Upper lobe of right lung (tissue), 1 donor: ENCODE results near the gene AKIRIN2. TPM values are rescaled to one million over a fixed set of nuclear protein-coding genes. Genes with fewer than 3 reads are reported as not detected.
"Not testable (repeated sequence)": the region's sequence is repeated elsewhere in the genome, so short reads cannot be mapped to it uniquely, and the experiment has no call there.

Experiments
- ATAC-seq: fragments of 200-7000 bp; cut with Tn5 transposase; one replicate; pipeline ENCODE4 v1.9.1; 2020; ENCODE audit warnings: mild to moderate bottlenecking, moderate library complexity
- DNase-seq: peaks from one replicate; pipeline ENCODE4 v3.0.0-alpha.2; 2020
- H3K27ac ChIP-seq: fragments of 200-600 bp; one replicate; pipeline ENCODE4 v1.8.0; 2022
- H3K27me3 ChIP-seq: fragments of 200-600 bp; one replicate; pipeline ENCODE4 v1.8.0; 2022; ENCODE audit warnings: mild to moderate bottlenecking
- H3K36me3 ChIP-seq: fragments of 200-600 bp; one replicate; pipeline ENCODE4 v1.8.0; 2022
- H3K4me1 ChIP-seq: fragments of 200-600 bp; one replicate; pipeline ENCODE4 v1.8.0; 2022
- H3K4me3 ChIP-seq: fragments of 200-600 bp; one replicate; pipeline ENCODE4 v1.8.0; 2022; ENCODE audit warnings: mild to moderate bottlenecking
- H3K9me3 ChIP-seq: fragments of 200-600 bp; one replicate; pipeline ENCODE4 v1.8.0; 2022
- CTCF ChIP-seq: fragments of 200-600 bp; IDR thresholded peaks from one replicate; pipeline ENCODE4 v1.8.0; 2022; ENCODE audit warnings: antibody characterized with exemption
- intact Hi-C: fragments of 100-400 bp; cut with DNase I; formaldehyde crosslinking; loops from one replicate; pipeline ENCODE4 v1.11.0; 2022
- total RNA-seq: library from RNA; stranded (reverse); fragmentation: NEBNext Ultra II Directional; extraction: Animal tissue kit (Norgen Biotek cat#: 25700); gene quantifications from one replicate; pipeline ENCODE4 v1.2.1, GENCODE V29; 2021
- donor health status: DM: no; HTN: yes; CAD: no; lungs with severe emphysema.

AKIRIN2 gene
- total RNA-seq, 1 donor from 2014 or later: 56.6 TPM

- Histone ChIP-seq H3K27ac (no peak overlapping the region), H3K9me3 (no peaks in the 10 kb centered on the region), H3K36me3 (no peaks in the 10 kb centered on the region), H3K27me3 (no peaks in the 10 kb centered on the region), H3K4me1 (no peaks in the 10 kb centered on the region), H3K4me3 (no peak overlapping the region)
- TF ChIP-seq CTCF: no peak
- intact Hi-C loops: no loop called here
- DNase-seq: no peak
- ATAC-seq: peak; percentile 30
Observed at GRCh38 chr6:87710090-87710489, 8.1 kb upstream of the AKIRIN2 start.

- H3K27ac ChIP-seq, intact Hi-C loops: not testable (repeated sequence)
Observed at GRCh38 chr6:87708581-87709427, 6.8 kb upstream of the AKIRIN2 start.

GRCh38 chr6:87706187-87706966 is 4.3 kb upstream of the AKIRIN2 start:
- no peak overlapping the region for H3K4me3 ChIP-seq
- H3K27ac ChIP-seq: no peak overlapping the region
- ATAC-seq (no peak), DNase-seq (no peak)
- H3K4me1 ChIP-seq: peaks cover 5% of the 10 kb centered on the region
- intact Hi-C loops: no loop called here
- no peaks in the 10 kb centered on the region for H3K27me3 ChIP-seq
- TF ChIP-seq CTCF: no peak
- no peaks in the 10 kb centered on the region for H3K36me3 ChIP-seq
- no peaks in the 10 kb centered on the region for H3K9me3 ChIP-seq

More at GRCh38 chr6:87708581-87709427, 6.8 kb upstream of the AKIRIN2 start:
- not testable (repeated sequence) for ATAC-seq, H3K36me3 ChIP-seq, DNase-seq, H3K9me3 ChIP-seq, H3K4me1 ChIP-seq, H3K4me3 ChIP-seq, H3K27me3 ChIP-seq

- Histone ChIP-seq H3K4me1 (peaks cover 5% of the 10 kb centered on the region), H3K9me3 (no peaks in the 10 kb centered on the region), H3K27ac (no peak overlapping the region), H3K27me3 (no peaks in the 10 kb centered on the region), H3K4me3 (no peak overlapping the region), H3K36me3 (no peaks in the 10 kb centered on the region)
- no peak for TF ChIP-seq CTCF
- ATAC-seq (no peak), DNase-seq (no peak)
- intact Hi-C loops: no loop called here
Observed at GRCh38 chr6:87705070-87705691, 3.1 kb upstream of the AKIRIN2 start.

- DNase-seq, ATAC-seq, intact Hi-C loops, H3K9me3 ChIP-seq, H3K36me3 ChIP-seq, H3K27me3 ChIP-seq: not testable (repeated sequence)
- peak overlapping the region; percentile 95 for H3K4me3 ChIP-seq
- H3K27ac ChIP-seq: peak overlapping the region; percentile 80
- peaks cover 15% of the 10 kb centered on the region for H3K4me1 ChIP-seq
Observed at GRCh38 chr6:87703039-87703438, 1.0 kb upstream of the AKIRIN2 start.

GRCh38 chr6:87702589-87702945 is 534 bp upstream of the AKIRIN2 start:
- intact Hi-C loops: no loop called here
- peak overlapping the region; percentile 80 for H3K27ac ChIP-seq
- TF ChIP-seq CTCF: no peak
- peak overlapping the region; percentile 95 for H3K4me3 ChIP-seq
- peaks cover 19% of the 10 kb centered on the region for H3K4me1 ChIP-seq
- DNase-seq (no peak), ATAC-seq (no peak)
- no peaks in the 10 kb centered on the region for H3K27me3 ChIP-seq
- no peaks in the 10 kb centered on the region for H3K36me3 ChIP-seq
- H3K9me3 ChIP-seq: no peaks in the 10 kb centered on the region
